ENCODE measurements around the gene PDE7B. TPM values are rescaled to one million over a fixed set of nuclear protein-coding genes. Genes with fewer than 3 reads are reported as not detected.
A peak's percentile ranks its signal among the peaks of the same experiment; 100 is the strongest.

PDE7B gene
- total and polyA plus RNA-seq, 2 of the 4 experiments (the other 2 are of a cell fraction) = 7.8 to 12.4 TPM

DNA sequence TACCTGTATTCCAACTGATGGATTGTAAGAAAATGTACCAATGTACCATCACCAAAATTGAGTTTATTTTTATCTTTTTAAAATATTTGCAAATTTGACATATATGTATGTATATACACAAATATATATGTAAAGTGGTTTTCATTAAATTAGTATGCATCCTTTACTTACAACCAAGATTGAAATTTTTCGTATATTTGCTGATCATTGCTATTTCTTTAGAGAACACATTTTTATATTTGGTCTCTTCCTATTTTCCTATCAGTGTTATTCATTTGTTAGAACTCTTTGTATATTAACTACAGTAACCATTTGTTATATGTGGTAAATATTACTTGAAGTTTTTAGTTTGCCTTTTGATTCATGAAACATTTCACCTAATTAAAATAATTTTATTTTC is 324.4 kb downstream of the PDE7B start:
- no peak overlapping the region for H4K8ac ChIP-seq (ENCODE audit: low read depth in 2 of 2, low read length in 2 of 2)
- DNase-seq (no peak), ATAC-seq (ENCODE audit: low read depth) (no peak)
- intact Hi-C loops (cut with micrococcal nuclease) = no loop called here
- no peak overlapping the region for H3K4ac ChIP-seq (ENCODE audit: low read depth, low read length)
- H2BK20ac ChIP-seq (ENCODE audit: low read depth, low read length) = no peak overlapping the region
- H2BK5ac ChIP-seq (ENCODE audit: low read depth, low read length, poor library complexity, severe bottlenecking) = no peak overlapping the region
- no peaks in the 10 kb centered on the region for H3K9me3 ChIP-seq (ENCODE audit: control insufficient read depth, insufficient read depth, low read length)
- peaks cover 8 to 16% of the 10 kb centered on the region in 2 experiments; a peak in 2 of 4 replicates for H3K79me1 ChIP-seq (ENCODE audit: low read depth in 1 of 2, low read length in 2 of 2)
- peaks cover 5% of the 10 kb centered on the region for H3K4me1 ChIP-seq (ENCODE audit: control insufficient read depth, insufficient read depth, low read length)
- no peak overlapping the region for H3K14ac ChIP-seq (replicated peaks; ENCODE audit: low read depth, low read length)
- no peak overlapping the region for H3K27ac ChIP-seq (ENCODE audit: insufficient read depth, low read length)
- no peaks in the 10 kb centered on the region for H3K27me3 ChIP-seq (ENCODE audit: control insufficient read depth, insufficient read depth, low read length)
- TF ChIP-seq POLR2A (IDR thresholded peaks at IDR 0.05; ENCODE audit: low read depth, low read length) (no peak), MAFK (IDR thresholded peaks at IDR 0.05; ENCODE audit: low read depth, low read length) (peak; percentile 71)
- no peak overlapping the region for H2AK9ac ChIP-seq (replicated peaks; ENCODE audit: low read depth, low read length, poor library complexity)
- H3K18ac ChIP-seq (ENCODE audit: low read depth, low read length) = no peak overlapping the region
- H3K9ac ChIP-seq (ENCODE audit: low read depth, low read length) = no peak overlapping the region
- in situ Hi-C loops (cut with MboI; ENCODE audit: low sequenced_read_pairs) = no loop called here
- H3K4me3 ChIP-seq (ENCODE audit: insufficient read depth, low read depth, low read length) = no peak overlapping the region
- no peak overlapping the region for H2BK15ac ChIP-seq (ENCODE audit: low read depth, low read length)
- no peaks in the 10 kb centered on the region for H4K20me1 ChIP-seq (ENCODE audit: insufficient read depth, low read length)
- ChIA-PET POLR2A (ENCODE audit: unreplicated experiment) (no interaction called here), CTCF (no interaction called here)
- BruUV-seq (replicated peaks) = no TSS peak
- no CpG with 5 or more reads among the region's 1 CpG for WGBS, 2 experiments (ENCODE audit: extremely low coverage in 2 of 2, insufficient read length in 1 of 2)
- no peak overlapping the region for H2AFZ ChIP-seq (replicated peaks; ENCODE audit: low read length, poor library complexity)
- no peak overlapping the region for H4K91ac ChIP-seq (ENCODE audit: insufficient read depth, low read depth, low read length)
- H3K36me3 ChIP-seq (ENCODE audit: control insufficient read depth, insufficient read depth, low read length) = peaks cover 32% of the 10 kb centered on the region
- H2BK120ac ChIP-seq (ENCODE audit: low read depth, low read length) = no peak overlapping the region
- H2AK5ac ChIP-seq (ENCODE audit: low read depth, low read length) = no peak overlapping the region
- no peak overlapping the region for H3K56ac ChIP-seq (ENCODE audit: extremely low read depth, insufficient read depth, low read length)
- no peak overlapping the region for H4K5ac ChIP-seq (ENCODE audit: low read depth, low read length)
- H3K23ac ChIP-seq (ENCODE audit: low read depth, low read length) = no peak overlapping the region
- dilution Hi-C loops (cut with HindIII; ENCODE audit: low sequenced_read_pairs, unreplicated experiment) = no loop called here
- H3K9me1 ChIP-seq (ENCODE audit: insufficient read depth, low read length) = peaks cover 10% of the 10 kb centered on the region
- H3K4me2 ChIP-seq (ENCODE audit: low read depth, low read length) = no peak overlapping the region
